Fibroblast of villous mesenchyme (primary cell): ENCODE measurements around the gene LRRC3B. TPM values are rescaled to one million over a fixed set of nuclear protein-coding genes. Genes with fewer than 3 reads are reported as not detected.
"Not testable (repeated sequence)": the region's sequence is repeated elsewhere in the genome, so short reads cannot be mapped to it uniquely, and the experiment has no call there.

Experiments
- DNase-seq: peaks from one replicate; pipeline ENCODE4 v3.0.0-alpha.2; 2010; ENCODE audit warnings: low read depth
- H3K4me3 ChIP-seq: 2 replicates; pipeline ENCODE4 v1.5.1; 2011; ENCODE audit warnings: low read depth, mild to moderate bottlenecking, low read length
- total RNA-seq: library from RNA; depleted of rRNA; stranded (reverse); fragments of >200 nt; gene quantifications from 2 replicates; pipeline ENCODE4 v1.2.3, GENCODE V29; 2012
- TF ChIP-seq, protein P1 (sequence below): IDR thresholded peaks from 2 replicates; pipeline ENCODE4 v1.5.1; 2012; ENCODE audit warnings: low read depth, mild to moderate bottlenecking, low read length; ENCODE audit not compliant: insufficient read depth

Gene LRRC3B
- total RNA-seq, 1 donor = not detected

DNA sequence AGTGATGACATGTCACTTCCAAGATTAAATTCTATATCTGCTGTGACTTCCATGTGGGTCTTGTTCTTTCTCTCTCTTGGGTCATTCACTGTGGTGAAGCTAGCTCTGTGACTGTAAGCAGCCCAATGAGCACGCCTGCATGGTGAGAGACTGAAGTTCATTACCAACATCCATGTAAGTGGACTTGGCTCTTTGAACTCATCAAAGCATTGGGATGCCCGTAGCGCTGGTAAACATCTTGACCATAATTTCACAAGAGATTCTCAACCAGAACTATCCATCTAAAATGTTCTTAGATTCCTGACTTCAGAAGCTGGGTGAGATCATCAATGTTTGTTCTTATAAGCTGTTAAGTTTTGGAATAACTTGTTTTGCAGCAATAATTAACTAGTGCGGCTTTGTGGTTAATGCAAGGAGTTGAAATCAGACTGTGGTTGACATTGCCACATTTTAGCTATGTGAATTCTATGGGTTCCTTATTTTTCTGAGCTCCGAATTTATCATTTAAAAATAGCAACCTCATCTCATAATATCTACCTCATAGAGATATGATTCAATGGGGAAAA, 31.6 kb upstream of the LRRC3B start:
- DNase-seq = no peak
- TF ChIP-seq, protein P1, sequence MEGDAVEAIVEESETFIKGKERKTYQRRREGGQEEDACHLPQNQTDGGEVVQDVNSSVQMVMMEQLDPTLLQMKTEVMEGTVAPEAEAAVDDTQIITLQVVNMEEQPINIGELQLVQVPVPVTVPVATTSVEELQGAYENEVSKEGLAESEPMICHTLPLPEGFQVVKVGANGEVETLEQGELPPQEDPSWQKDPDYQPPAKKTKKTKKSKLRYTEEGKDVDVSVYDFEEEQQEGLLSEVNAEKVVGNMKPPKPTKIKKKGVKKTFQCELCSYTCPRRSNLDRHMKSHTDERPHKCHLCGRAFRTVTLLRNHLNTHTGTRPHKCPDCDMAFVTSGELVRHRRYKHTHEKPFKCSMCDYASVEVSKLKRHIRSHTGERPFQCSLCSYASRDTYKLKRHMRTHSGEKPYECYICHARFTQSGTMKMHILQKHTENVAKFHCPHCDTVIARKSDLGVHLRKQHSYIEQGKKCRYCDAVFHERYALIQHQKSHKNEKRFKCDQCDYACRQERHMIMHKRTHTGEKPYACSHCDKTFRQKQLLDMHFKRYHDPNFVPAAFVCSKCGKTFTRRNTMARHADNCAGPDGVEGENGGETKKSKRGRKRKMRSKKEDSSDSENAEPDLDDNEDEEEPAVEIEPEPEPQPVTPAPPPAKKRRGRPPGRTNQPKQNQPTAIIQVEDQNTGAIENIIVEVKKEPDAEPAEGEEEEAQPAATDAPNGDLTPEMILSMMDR = no peak
- no peak overlapping the region for H3K4me3 ChIP-seq

DNA sequence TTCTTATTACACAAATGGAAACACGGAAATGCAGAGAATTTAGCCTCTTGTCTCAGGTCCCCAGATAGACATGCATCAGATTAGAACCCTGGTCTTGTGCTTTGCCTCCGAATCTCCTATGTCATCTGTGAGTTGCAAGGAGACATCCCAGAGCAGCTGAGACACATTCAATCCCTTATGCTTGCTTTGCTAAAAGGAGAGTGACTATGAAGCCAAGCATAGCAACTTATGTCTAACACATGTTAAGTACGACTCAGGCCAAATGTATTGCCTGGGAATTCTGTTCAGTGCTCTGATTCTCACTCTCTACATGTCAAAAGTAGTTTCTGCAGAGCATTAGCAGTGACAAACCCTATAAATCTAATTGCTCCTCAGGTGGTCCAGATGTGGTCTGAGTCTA, 30.6 kb upstream of the LRRC3B start:
- no peak overlapping the region for H3K4me3 ChIP-seq
- DNase-seq = no peak
- TF ChIP-seq, protein P1 = no peak

DNA sequence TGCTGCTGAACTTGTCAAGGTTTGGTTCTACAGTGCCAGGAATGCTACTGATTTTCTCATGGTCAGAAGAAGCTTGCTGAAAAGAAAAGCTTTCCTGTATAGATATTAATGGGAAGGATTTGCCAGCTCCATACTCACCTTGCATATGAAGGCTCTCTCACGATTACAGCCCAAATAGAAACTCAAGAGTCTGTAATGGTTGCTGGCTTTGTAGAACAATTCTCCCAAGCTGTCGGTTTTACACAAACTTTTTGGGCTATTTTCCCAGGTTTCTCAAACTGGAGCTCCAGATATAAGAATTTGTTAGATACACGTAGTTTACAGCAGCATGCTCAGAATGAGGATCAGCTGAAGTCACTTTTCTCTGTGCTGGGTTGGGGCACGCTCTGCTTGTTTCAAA, 30.1 kb upstream of the LRRC3B start:
- H3K4me3 ChIP-seq = no peak overlapping the region
- TF ChIP-seq, protein P1 = no peak
- no peak for DNase-seq

DNA sequence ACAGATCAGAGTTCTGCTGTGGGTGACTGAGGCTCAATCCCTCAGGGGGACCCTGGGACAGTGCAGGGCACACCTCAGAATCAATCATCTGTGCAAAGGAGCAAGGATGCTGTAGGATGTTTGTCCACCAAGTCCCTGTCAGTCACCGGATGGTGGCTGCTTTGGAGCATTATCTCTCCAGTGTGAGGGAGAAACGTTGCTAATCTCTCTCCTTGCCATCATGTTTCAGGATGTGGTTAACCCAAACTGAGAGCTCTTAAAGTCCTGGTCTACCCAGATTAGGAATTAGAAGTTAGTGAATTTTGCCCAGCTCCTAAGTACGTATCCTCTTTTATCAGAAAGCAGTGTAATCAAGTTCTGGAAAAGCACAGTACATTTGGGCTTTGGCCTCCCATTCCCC, 26.2 kb upstream of the LRRC3B start:
- TF ChIP-seq, protein P1 = no peak
- no peak for DNase-seq
- H3K4me3 ChIP-seq = no peak overlapping the region

DNA sequence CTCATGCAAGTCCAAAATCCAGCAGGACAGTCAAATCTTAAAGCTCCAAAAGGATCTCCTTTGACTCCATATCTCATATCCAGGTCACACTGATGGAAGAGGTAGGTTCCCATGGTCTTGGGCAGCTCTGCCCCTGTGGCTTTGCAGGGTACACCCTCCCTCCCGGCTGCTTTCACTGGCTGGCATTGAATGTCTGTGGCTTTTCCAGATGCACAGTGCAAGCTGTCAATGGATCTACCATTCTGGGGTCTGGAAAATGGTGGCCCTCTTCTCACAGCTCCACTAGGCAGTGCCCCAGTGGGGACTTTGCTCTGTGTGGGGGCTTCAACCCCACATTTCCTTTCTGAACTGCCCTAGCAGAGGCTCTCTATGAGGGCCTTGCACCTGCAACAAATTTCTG, 19.3 kb upstream of the LRRC3B start:
- H3K4me3 ChIP-seq, DNase-seq: not testable (repeated sequence)

DNA sequence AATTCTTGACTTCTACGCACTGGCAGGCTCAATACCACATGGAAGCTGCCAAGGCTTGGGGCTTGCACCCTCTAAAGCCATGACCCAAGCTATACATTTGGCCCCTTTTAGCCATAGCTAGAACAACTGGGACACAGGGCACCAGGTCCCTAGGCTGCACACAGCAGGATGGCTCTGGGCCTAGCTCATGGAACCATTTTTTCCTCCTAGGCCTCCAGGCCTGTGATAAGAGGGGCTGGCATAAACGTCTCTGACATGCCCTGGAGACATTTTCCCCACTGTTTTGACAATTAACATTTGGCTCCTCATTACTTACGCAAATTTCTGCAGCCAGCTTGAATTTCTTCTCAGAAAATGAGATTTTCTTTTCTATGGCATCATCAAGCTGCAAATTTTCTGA, 18.8 kb upstream of the LRRC3B start:
- DNase-seq, H3K4me3 ChIP-seq: not testable (repeated sequence)

DNA sequence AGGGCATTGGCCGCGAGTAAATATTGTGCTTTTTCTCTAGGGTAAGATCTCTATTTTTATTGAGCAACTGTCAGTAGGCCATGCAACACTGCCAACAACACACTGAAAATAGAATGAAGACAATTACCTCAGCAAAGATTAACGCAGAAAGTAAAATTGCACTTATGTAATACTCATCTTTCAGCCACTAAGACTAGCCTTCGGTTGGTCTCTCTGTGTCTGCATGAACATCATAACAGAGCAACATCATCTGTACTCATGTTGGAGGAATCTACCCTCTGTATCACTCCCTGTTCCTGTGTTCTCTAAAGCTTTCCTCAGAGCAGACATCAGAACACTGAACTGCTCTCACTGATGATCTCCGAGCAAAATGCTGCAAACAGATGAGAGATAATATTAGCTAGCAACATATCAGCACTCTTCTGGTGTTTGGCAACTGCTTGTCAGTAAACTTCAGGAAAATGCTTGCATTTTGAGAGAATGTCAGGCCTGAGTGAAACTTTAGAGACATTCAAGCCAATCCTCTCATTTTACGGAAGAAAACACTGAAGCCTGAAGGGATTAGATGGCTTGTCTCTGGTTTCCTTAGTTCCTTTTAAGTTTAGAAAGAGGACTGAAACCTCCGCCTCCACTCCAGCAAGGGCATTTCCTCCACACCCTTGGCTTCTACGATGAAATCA, 8.4 kb upstream of the LRRC3B start:
- TF ChIP-seq, protein P1 = no peak
- no peak overlapping the region for H3K4me3 ChIP-seq
- no peak for DNase-seq

DNA sequence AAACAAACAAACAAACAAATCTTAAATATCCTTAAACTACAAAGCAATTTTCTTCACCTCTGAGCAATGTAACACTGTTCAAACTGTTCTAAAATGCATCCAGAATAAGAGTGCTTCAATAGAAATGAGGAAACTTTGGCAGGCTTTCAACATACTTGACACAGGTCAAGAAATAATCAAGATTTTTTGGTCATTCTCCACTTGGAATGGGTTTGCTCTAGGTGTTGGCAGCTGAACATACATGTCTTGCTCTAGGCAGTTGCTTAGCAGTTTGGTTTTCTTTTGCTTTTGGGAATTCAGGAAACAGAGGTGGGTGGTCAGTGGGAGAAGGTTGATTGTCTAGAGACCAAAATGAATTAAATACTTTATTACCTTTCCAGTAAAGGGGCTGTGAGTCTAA, 1.4 kb upstream of the LRRC3B start:
- no peak for DNase-seq
- H3K4me3 ChIP-seq = no peak overlapping the region
- TF ChIP-seq, protein P1 = no peak
